ENCODE measurements around the gene ZFP64.

GRCh38 chr20:52201395-52201794 lies 9.8 kb upstream of the ZFP64 start:
- no peak for TF ChIP-seq TAF1 (IDR thresholded peaks at IDR 0.05; ENCODE audit: borderline replicate concordance, insufficient read depth, low read length)
- no peak for TF ChIP-seq POLR2AphosphoS5 (IDR thresholded peaks at IDR 0.05; ENCODE audit: low read depth, low read length)
- no peak for TF ChIP-seq REST (IDR thresholded peaks at IDR 0.05; ENCODE audit: insufficient read depth in 1 of 2, low read depth in 2 of 2, low read length in 2 of 2)

Data from PFSK-1 (cell line).